Panc1 (cell line): ENCODE data around the gene POTEF.
"Not testable (repeated sequence)": the region's sequence is repeated elsewhere in the genome, so short reads cannot be mapped to it uniquely, and the experiment has no call there.

Experiments
- REST ChIP-seq, 2 experiments: IDR thresholded peaks; 2 replicates each; pipeline ENCODE4 v1.6.1; 2011 to 2012; ENCODE audit warnings: low read depth in 2 of 2, control low read depth in 1 of 2, low read length in 1 of 2, mild to moderate bottlenecking in 1 of 2, moderate library complexity in 1 of 2; ENCODE audit not compliant: insufficient read depth in 1 of 2
- TCF7L2 ChIP-seq: IDR thresholded peaks from 2 replicates; pipeline ENCODE4 v1.6.1; 2011; ENCODE audit warnings: mild to moderate bottlenecking, low read depth, low read length, inconsistent platforms

GRCh38 chr2:130159376-130159775 is 30.4 kb upstream of the POTEF start:
- not testable (repeated sequence) for TF ChIP-seq REST (IDR thresholded peaks at IDR 0.05; ENCODE audit: insufficient read depth in 1 of 2, low read depth in 2 of 2, low read length in 1 of 2); TCF7L2
